ENCODE results near the gene MDH1B. TPM values are rescaled to one million over a fixed set of nuclear protein-coding genes. Genes with fewer than 3 reads are reported as not detected.
"Not testable (repeated sequence)": the region's sequence is repeated elsewhere in the genome, so short reads cannot be mapped to it uniquely, and the experiment has no call there.

The MDH1B gene
- total RNA-seq = under 1 TPM in 4 of 5 donors, not detected in 1; 0.20 to 0.41 (median 0.34) TPM
- total RNA-seq (2013) = 0.15 TPM
- 0.06 to 1.3 (median 0.29) reads per million in 29 experiments for total RNA-seq

GRCh38 chr2:206765242-206766056, at the start of gene MDH1B, which contains the start of gene FASTKD2:
Gene MDH1B (minus strand): TSS chr2:206765328. CDS start chr2:206765271, 57 bp downstream.
Gene FASTKD2 (plus strand): TSS chr2:206765606. CDS start chr2:206766694, 1,088 bp downstream.
- Mint-ChIP-seq H3K4me1 (peaks cover 23 to 45% (median 40%) of the 10 kb centered on the region in 3 donors), H3K27ac (peak within 1 kb of the TSS; percentile 94 to 97), H3K4me3 (peak within 1 kb of the TSS in 2 of 3 donors; percentile 91 to 93), H3K36me3 (peaks cover 13% of the 10 kb centered on the region), H3K9me3 (no peaks in the 10 kb centered on the region), H3K27me3 (no peaks in the 10 kb centered on the region)
- peak; percentile 88 to 92 (median 90) for ATAC-seq (replicated peaks in 1 of 4)
- H3K36me3 ChIP-seq (ENCODE audit: control insufficient read depth in 2 of 2, extremely low read depth in 1 of 2, insufficient read depth in 1 of 2, low read length in 1 of 2) = peaks cover 4 to 21% of the 10 kb centered on the region in 2 donors
- peak within 1 kb of the TSS; percentile 86 for H3K27ac ChIP-seq (ENCODE audit: low read length)
- peaks cover 18 to 20% of the 10 kb centered on the region in 2 experiments for H3K4me1 ChIP-seq (ENCODE audit: control insufficient read depth in 1 of 2, extremely low read depth in 1 of 2, insufficient read depth in 2 of 2, low read length in 2 of 2)
- under 1% methylated on average over 40 of the region's 46 CpGs for WGBS (ENCODE audit: insufficient coverage)
- H3K9me3 ChIP-seq = no peaks in the 10 kb centered on the region
- H3K27me3 ChIP-seq (replicated peaks in 1 of 2; ENCODE audit: control insufficient read depth in 2 of 2, extremely low read depth in 1 of 2, insufficient read depth in 2 of 2, low read length in 1 of 2) = peaks cover 0 to 7% of the 10 kb centered on the region in 2 experiments
- H3K4me3 ChIP-seq (ENCODE audit: control insufficient read depth in 1 of 2, extremely low read depth in 1 of 2, low read length in 1 of 2) = peak within 1 kb of the TSS; percentile 78 to 99
- ChIA-PET CTCF (interaction anchor here (0.6 to 1.4 kb wide), 9 partner anchors 8 to 1277 kb away, joined by 3 to 7 read pairs (median 3); partner anchors contain the start of gene CCNYL1 (in 1 of the 2)), POLR2A (interaction anchor here (0.5 to 1.3 kb wide), 12 partner anchors 9 to 946 kb away, joined by 3 to 7 read pairs (median 4); partner anchors contain the start of genes CCNYL1 (in 1 of the 2), CREB1 (in 1 of the 2), KLF7 (in 1 of the 2) and METTL21A (in 1 of the 2))
- DNase-seq = peak; percentile 60 to 92 (median 75)

- ATAC-seq (replicated peaks in 1 of 4) = no peak
- H3K4me1 Mint-ChIP-seq = no peaks in the 10 kb centered on the region
- peaks cover 9% of the 10 kb centered on the region for H3K36me3 Mint-ChIP-seq
- H3K9me3 Mint-ChIP-seq = peaks cover 0 to 7% (median 0%) of the 10 kb centered on the region in 3 donors
- DNase-seq = no peak
- H3K27ac ChIP-seq (ENCODE audit: low read length) = no peak overlapping the region
- H3K4me1 ChIP-seq (ENCODE audit: control insufficient read depth in 1 of 2, extremely low read depth in 1 of 2, insufficient read depth in 2 of 2, low read length in 2 of 2) = no peaks in the 10 kb centered on the region
- no peaks in the 10 kb centered on the region for H3K9me3 ChIP-seq
- POLR2A ChIA-PET = no interaction called here
- no peaks in the 10 kb centered on the region for H3K27me3 Mint-ChIP-seq
- H3K27me3 ChIP-seq (replicated peaks in 1 of 2; ENCODE audit: control insufficient read depth in 2 of 2, extremely low read depth in 1 of 2, insufficient read depth in 2 of 2, low read length in 1 of 2) = no peaks in the 10 kb centered on the region
- H3K27ac Mint-ChIP-seq = no peak overlapping the region
- CTCF ChIA-PET = interaction anchor here (0.6 to 1.1 kb wide), 3 partner anchors 11 to 593 kb away, joined by 3 read pairs; no protein-coding TSS in a partner anchor
- no peak overlapping the region for H3K4me3 Mint-ChIP-seq
- H3K4me3 ChIP-seq (ENCODE audit: control insufficient read depth in 1 of 2, extremely low read depth in 1 of 2, low read length in 1 of 2) = no peak overlapping the region
- H3K36me3 ChIP-seq (ENCODE audit: control insufficient read depth in 2 of 2, extremely low read depth in 1 of 2, insufficient read depth in 1 of 2, low read length in 1 of 2) = no peaks in the 10 kb centered on the region
These were observed 49.4 kb upstream of the MDH1B start for GRCh38 chr2:206814498-206814897.

- H3K27me3 ChIP-seq (replicated peaks in 1 of 2; ENCODE audit: control insufficient read depth in 2 of 2, extremely low read depth in 1 of 2, insufficient read depth in 2 of 2, low read length in 1 of 2); H3K27me3 Mint-ChIP-seq; DNase-seq; H3K9me3 ChIP-seq; H3K27ac Mint-ChIP-seq; H3K27ac ChIP-seq (ENCODE audit: low read length); H3K4me1 ChIP-seq (ENCODE audit: control insufficient read depth in 1 of 2, extremely low read depth in 1 of 2, insufficient read depth in 2 of 2, low read length in 2 of 2); H3K36me3 ChIP-seq (ENCODE audit: control insufficient read depth in 2 of 2, extremely low read depth in 1 of 2, insufficient read depth in 1 of 2, low read length in 1 of 2); H3K4me3 Mint-ChIP-seq; ATAC-seq (replicated peaks in 1 of 4); H3K4me3 ChIP-seq (ENCODE audit: control insufficient read depth in 1 of 2, extremely low read depth in 1 of 2, low read length in 1 of 2); CTCF ChIA-PET; POLR2A ChIA-PET; H3K9me3 Mint-ChIP-seq; H3K36me3 Mint-ChIP-seq; H3K4me1 Mint-ChIP-seq: not testable (repeated sequence)
- WGBS (ENCODE audit: insufficient coverage) = 100% methylated on average over 2 of the region's 5 CpGs
These were observed 47.3 kb upstream of the MDH1B start for GRCh38 chr2:206812471-206812870.

GRCh38 chr2:206807624-206808023, 42.5 kb upstream of the MDH1B start:
- H3K9me3 Mint-ChIP-seq; H3K9me3 ChIP-seq; H3K27me3 ChIP-seq (replicated peaks in 1 of 2; ENCODE audit: control insufficient read depth in 2 of 2, extremely low read depth in 1 of 2, insufficient read depth in 2 of 2, low read length in 1 of 2); DNase-seq; POLR2A ChIA-PET; CTCF ChIA-PET; ATAC-seq (replicated peaks in 1 of 4); H3K4me1 ChIP-seq (ENCODE audit: control insufficient read depth in 1 of 2, extremely low read depth in 1 of 2, insufficient read depth in 2 of 2, low read length in 2 of 2); H3K4me1 Mint-ChIP-seq; H3K4me3 ChIP-seq (ENCODE audit: control insufficient read depth in 1 of 2, extremely low read depth in 1 of 2, low read length in 1 of 2); H3K4me3 Mint-ChIP-seq; H3K27ac ChIP-seq (ENCODE audit: low read length); H3K36me3 ChIP-seq (ENCODE audit: control insufficient read depth in 2 of 2, extremely low read depth in 1 of 2, insufficient read depth in 1 of 2, low read length in 1 of 2); H3K27ac Mint-ChIP-seq; H3K27me3 Mint-ChIP-seq; H3K36me3 Mint-ChIP-seq: not testable (repeated sequence)
- no CpG with 5 or more reads among the region's 3 CpGs for WGBS (ENCODE audit: insufficient coverage)

- no peak for ATAC-seq (replicated peaks in 1 of 4)
- Histone ChIP-seq H3K27ac (ENCODE audit: low read length) (no peak overlapping the region), H3K9me3 (no peaks in the 10 kb centered on the region), H3K4me3 (ENCODE audit: control insufficient read depth in 1 of 2, extremely low read depth in 1 of 2, low read length in 1 of 2) (no peak overlapping the region), H3K27me3 (replicated peaks in 1 of 2; ENCODE audit: control insufficient read depth in 2 of 2, extremely low read depth in 1 of 2, insufficient read depth in 2 of 2, low read length in 1 of 2) (no peaks in the 10 kb centered on the region), H3K4me1 (ENCODE audit: control insufficient read depth in 1 of 2, extremely low read depth in 1 of 2, insufficient read depth in 2 of 2, low read length in 2 of 2) (no peaks in the 10 kb centered on the region), H3K36me3 (ENCODE audit: control insufficient read depth in 2 of 2, extremely low read depth in 1 of 2, insufficient read depth in 1 of 2, low read length in 1 of 2) (no peaks in the 10 kb centered on the region)
- CTCF ChIA-PET = interaction anchor here in 1 of 2 donors (0.6 kb wide), 1 partner anchor 31 kb away, joined by 4 read pairs; no protein-coding TSS in a partner anchor
- peaks cover 4% of the 10 kb centered on the region for H3K36me3 Mint-ChIP-seq
- peaks cover 0 to under 1% (median under 1%) of the 10 kb centered on the region in 3 donors for H3K4me1 Mint-ChIP-seq
- H3K4me3 Mint-ChIP-seq = no peak overlapping the region
- no peaks in the 10 kb centered on the region for H3K27me3 Mint-ChIP-seq
- POLR2A ChIA-PET = no interaction called here
- H3K9me3 Mint-ChIP-seq = no peaks in the 10 kb centered on the region
- no CpG with 5 or more reads among the region's 6 CpGs for WGBS (ENCODE audit: insufficient coverage)
- no peak for DNase-seq
- no peak overlapping the region for H3K27ac Mint-ChIP-seq
These were observed 40.9 kb upstream of the MDH1B start for GRCh38 chr2:206805887-206806607.

GRCh38 chr2:206804326-206804725, 39.2 kb upstream of the MDH1B start:
- Mint-ChIP-seq H3K27me3 (no peaks in the 10 kb centered on the region), H3K9me3 (no peaks in the 10 kb centered on the region), H3K36me3 (peaks cover 4% of the 10 kb centered on the region), H3K4me1 (peaks cover 8 to 9% (median 8%) of the 10 kb centered on the region in 3 donors), H3K27ac (no peak overlapping the region), H3K4me3 (no peak overlapping the region)
- Histone ChIP-seq H3K9me3 (no peaks in the 10 kb centered on the region), H3K27me3 (replicated peaks in 1 of 2; ENCODE audit: control insufficient read depth in 2 of 2, extremely low read depth in 1 of 2, insufficient read depth in 2 of 2, low read length in 1 of 2) (no peaks in the 10 kb centered on the region), H3K4me1 (ENCODE audit: control insufficient read depth in 1 of 2, extremely low read depth in 1 of 2, insufficient read depth in 2 of 2, low read length in 2 of 2) (peaks cover 0 to 7% of the 10 kb centered on the region in 2 experiments), H3K27ac (ENCODE audit: low read length) (no peak overlapping the region), H3K36me3 (ENCODE audit: control insufficient read depth in 2 of 2, extremely low read depth in 1 of 2, insufficient read depth in 1 of 2, low read length in 1 of 2) (no peaks in the 10 kb centered on the region), H3K4me3 (ENCODE audit: control insufficient read depth in 1 of 2, extremely low read depth in 1 of 2, low read length in 1 of 2) (no peak overlapping the region)
- ATAC-seq (replicated peaks in 1 of 4) = no peak
- whole genome bisulfite sequencing (ENCODE audit: insufficient coverage) = no CpG with 5 or more reads among the region's 5 CpGs
- DNase-seq = no peak
- ChIA-PET POLR2A (no interaction called here), CTCF (interaction anchor here in 1 of 2 donors (0.6 kb wide), 1 partner anchor 548 kb away, joined by 3 read pairs; no protein-coding TSS in a partner anchor)

Measured in T-cell (primary cell).